ENCODE results near the gene BMPR1A.

GRCh38 chr10:86715836-86716235 is 40.6 kb upstream of the BMPR1A start:
- TF ChIP-seq LEF1 (IDR thresholded peaks at IDR 0.05; ENCODE audit: borderline replicate concordance) = no peak
- TF ChIP-seq FOXM1 (IDR thresholded peaks at IDR 0.05; ENCODE audit: borderline replicate concordance) = no peak
- no peak for TF ChIP-seq ELF4 (IDR thresholded peaks at IDR 0.05)
- TF ChIP-seq CTBP1 (IDR thresholded peaks at IDR 0.05; ENCODE audit: borderline replicate concordance) = no peak
- TF ChIP-seq BHLHE40 (IDR thresholded peaks at IDR 0.05; ENCODE audit: borderline replicate concordance) = no peak
- TF ChIP-seq FOXK2 (IDR thresholded peaks at IDR 0.05) = no peak
- no peak for TF ChIP-seq NFRKB (IDR thresholded peaks at IDR 0.05)
- TF ChIP-seq, protein P1, sequence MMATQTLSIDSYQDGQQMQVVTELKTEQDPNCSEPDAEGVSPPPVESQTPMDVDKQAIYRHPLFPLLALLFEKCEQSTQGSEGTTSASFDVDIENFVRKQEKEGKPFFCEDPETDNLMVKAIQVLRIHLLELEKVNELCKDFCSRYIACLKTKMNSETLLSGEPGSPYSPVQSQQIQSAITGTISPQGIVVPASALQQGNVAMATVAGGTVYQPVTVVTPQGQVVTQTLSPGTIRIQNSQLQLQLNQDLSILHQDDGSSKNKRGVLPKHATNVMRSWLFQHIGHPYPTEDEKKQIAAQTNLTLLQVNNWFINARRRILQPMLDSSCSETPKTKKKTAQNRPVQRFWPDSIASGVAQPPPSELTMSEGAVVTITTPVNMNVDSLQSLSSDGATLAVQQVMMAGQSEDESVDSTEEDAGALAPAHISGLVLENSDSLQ (IDR thresholded peaks at IDR 0.05) = no peak
